Astrocyte of the cerebellum (primary cell): ENCODE data around the gene ZNF536.

ENCODE experiments used
- DNase-seq: peaks from one replicate; pipeline ENCODE4 v3.0.0-alpha.2; 2011; ENCODE audit warnings: low read depth
- H3K4me3 ChIP-seq: 2 replicates; pipeline ENCODE4 v1.5.1; 2011; ENCODE audit warnings: mild to moderate bottlenecking, low read depth, low read length, moderate library complexity
- CTCF ChIP-seq: IDR thresholded peaks from 2 replicates; pipeline ENCODE4 v1.5.1; 2012; ENCODE audit warnings: low read length, low read depth, moderate library complexity, mild to moderate bottlenecking; ENCODE audit errors: missing control alignments
- in situ Hi-C: cut with HindIII; loops from 2 replicates; pipeline ENCODE4 v1.10.0; 2017; ENCODE audit warnings: low sequenced_read_pairs

The ZNF536 gene

GRCh38 chr19:30385666-30386065, 13.5 kb downstream of the ZNF536 start:
- no peak for DNase-seq
- in situ Hi-C loops: no loop called here
- no peak for TF ChIP-seq CTCF
- H3K4me3 ChIP-seq: no peak overlapping the region

- DNase-seq: no peak
- in situ Hi-C loops: no loop called here
- no peak overlapping the region for H3K4me3 ChIP-seq
- no peak for TF ChIP-seq CTCF
Observed at GRCh38 chr19:30386551-30387143, 14.5 kb downstream of the ZNF536 start.

GRCh38 chr19:30387311-30388115, 15.3 kb downstream of the ZNF536 start:
- in situ Hi-C loops: no loop called here
- DNase-seq: no peak
- H3K4me3 ChIP-seq: no peak overlapping the region
- TF ChIP-seq CTCF: no peak

GRCh38 chr19:30388327-30388726, 16.1 kb downstream of the ZNF536 start:
- no peak for DNase-seq
- in situ Hi-C loops: no loop called here
- TF ChIP-seq CTCF: no peak
- H3K4me3 ChIP-seq: no peak overlapping the region

- no peak for DNase-seq
- no peak for TF ChIP-seq CTCF
- no peak overlapping the region for H3K4me3 ChIP-seq
- in situ Hi-C loops: no loop called here
Observed at GRCh38 chr19:30388819-30389218, 16.6 kb downstream of the ZNF536 start.

- DNase-seq: no peak
- no peak overlapping the region for H3K4me3 ChIP-seq
- TF ChIP-seq CTCF: no peak
- in situ Hi-C loops: no loop called here
Observed at GRCh38 chr19:30390356-30390988, 18.3 kb downstream of the ZNF536 start.
